ENCODE results near the gene DENND5A.
"Not testable (repeated sequence)": the region's sequence is repeated elsewhere in the genome, so short reads cannot be mapped to it uniquely, and the experiment has no call there.

Gene DENND5A

DNA sequence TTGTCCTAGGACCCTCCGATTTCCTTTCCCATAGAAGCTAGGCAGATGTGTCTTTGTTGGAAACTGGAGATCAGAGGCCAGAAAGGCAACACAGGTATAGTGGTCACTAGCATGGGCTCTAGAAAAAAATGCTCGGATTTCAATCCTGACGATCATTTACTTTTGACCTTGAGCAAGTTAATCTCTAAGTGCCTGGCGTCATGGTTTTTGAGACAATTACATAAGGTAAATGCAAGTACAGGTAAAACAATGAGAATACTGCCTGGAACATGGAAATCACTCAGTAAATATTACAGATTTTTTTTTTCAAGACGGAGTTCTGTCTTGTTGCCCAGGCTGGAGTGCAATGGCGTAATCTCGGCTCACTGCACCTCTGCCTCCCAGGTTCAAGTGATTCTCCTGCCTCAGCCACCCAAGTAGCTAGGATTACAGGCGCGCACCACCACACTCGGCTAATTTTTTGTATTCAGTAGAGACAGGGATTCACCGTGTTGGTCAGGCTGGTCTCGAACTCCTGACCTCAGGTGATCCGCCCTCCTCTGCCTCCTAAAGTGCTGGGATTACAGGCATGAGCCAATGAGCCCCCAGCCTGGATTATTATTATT is 1.1 kb upstream of the DENND5A start:
- FAIRE-seq, result no peak

DNA sequence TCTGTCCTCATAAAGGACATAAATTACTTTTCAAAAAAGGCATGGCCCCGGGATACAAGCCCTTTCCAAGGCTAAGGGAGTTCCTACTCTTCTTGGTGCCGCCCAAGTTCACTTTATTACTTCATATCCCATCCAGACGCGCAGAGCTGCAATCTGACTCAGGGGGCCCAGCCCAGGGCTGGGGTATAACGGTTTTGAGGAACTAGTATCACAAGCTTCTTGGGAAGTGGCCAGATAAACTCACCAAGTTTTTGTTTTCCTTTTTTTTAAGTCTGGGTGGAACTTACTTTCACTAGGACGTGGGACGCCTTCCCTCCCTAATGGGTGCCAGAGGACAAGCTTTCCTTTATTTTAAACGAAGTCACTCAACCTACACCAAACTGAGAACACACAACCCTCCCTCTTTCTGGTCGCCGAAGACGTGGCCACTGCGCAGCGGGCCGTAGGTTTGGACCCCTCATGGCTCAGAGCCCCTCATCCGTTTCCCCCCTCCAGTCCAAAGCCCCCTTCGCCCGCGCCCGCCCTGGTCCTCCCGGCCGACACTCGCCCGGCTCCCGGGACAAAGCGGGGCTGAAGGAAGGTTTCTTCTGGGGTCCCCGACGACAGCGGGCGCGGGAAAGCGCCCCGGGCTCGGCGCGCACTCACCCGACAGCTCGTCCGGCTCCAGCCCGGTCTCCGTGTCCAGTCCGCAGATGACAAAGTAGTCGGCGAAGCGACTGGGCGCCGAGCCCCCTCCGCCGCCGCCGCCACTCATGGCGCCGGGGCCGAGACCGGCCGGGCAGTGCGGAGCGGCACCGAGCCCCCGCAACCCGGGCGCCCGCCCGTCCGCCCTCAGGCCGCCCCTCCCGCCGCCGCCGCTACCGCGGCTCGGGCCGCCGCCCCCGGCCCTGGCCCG is 587 bp downstream of the DENND5A start:
- FAIRE-seq (no peak), DNase-seq (ENCODE audit: extremely low spot score, insufficient read length, low read depth) (no peak)

More for the DNA sequence above, 1.1 kb upstream of the DENND5A start:
- no peak for DNase-seq (ENCODE audit: extremely low spot score, insufficient read length, low read depth)

DNA sequence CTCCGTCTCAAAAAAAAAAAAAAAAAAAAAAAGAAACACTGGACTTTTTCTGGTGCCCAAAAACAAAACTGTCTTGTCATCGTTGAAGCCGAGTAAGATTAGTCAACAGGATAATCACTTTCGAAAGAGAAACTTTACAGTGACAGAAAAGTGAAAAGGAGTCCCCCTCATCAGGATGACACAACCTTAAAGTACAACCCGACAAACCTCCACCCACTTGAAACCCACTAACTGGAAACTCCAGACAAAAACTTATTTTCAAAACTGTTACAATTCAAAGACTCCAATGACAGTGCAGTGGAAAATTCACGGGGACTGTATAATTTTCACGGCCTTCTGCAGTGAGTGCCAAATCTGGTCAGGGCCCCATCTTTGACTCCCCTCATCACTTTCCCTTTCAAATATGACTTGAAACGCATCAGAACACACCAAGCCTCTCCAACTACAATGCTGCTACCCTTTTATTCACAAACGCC is 1.3 kb downstream of the DENND5A start:
- DNase-seq (ENCODE audit: extremely low spot score, insufficient read length, low read depth) (peak; percentile 72), FAIRE-seq (peak; percentile 81)

DNA sequence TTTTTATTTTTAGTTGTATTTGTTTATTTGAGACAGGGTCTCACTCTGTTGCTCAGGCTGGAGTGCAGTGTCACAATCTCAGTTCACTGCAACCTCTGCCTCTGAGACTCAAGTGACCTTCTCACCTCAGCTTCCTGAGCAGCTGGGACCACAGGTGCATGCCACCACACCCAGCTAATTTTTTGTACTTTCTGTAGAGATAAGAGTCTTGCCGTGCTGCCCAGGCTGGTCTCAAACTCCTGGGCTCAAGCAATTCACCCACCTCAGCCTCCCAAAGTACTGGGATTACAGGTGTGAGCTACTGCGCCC is 4.4 kb downstream of the DENND5A start:
- DNase-seq (ENCODE audit: extremely low spot score, insufficient read length, low read depth); FAIRE-seq: not testable (repeated sequence)

DNA sequence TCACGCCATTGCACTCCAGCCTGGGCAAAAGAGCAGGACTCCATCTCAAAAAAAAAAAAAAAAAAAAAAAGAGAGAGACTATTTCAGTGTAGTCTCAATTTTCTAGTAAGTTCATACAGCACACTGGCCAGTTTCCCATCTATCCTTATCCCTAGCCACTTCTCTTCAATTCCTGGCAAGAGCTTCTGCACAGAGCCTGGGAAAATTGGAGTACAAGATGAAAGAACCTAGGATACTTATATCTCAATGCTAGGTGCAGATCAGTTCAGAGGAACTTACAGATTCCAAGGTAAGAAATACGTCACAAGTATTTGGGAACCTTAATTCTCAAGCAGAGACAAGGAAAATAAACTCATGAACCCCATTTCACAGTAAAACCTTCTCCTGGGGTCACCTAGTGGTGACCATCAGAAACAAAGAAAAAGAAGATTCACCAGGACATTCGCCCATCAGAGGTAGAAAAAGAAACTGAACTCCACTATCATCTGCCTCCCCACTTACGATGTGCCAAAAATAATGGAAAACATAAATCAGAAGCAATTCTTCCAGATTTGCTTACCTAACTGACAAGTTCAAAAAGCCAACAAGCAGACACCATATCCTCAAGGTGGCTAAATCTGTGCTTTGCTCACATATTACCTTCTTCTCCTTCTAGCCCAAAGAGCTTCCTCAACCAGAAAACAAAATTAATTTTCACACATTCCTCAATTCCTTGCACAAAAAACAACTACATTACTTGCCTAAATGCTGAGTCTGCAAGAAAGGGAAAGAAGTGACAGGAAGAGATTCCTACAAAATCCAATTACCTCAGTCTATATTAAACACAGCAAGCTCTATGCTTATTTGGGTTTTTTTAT is 4.9 kb downstream of the DENND5A start:
- FAIRE-seq, result no peak
- no peak for DNase-seq (ENCODE audit: extremely low spot score, insufficient read length, low read depth)

DNA sequence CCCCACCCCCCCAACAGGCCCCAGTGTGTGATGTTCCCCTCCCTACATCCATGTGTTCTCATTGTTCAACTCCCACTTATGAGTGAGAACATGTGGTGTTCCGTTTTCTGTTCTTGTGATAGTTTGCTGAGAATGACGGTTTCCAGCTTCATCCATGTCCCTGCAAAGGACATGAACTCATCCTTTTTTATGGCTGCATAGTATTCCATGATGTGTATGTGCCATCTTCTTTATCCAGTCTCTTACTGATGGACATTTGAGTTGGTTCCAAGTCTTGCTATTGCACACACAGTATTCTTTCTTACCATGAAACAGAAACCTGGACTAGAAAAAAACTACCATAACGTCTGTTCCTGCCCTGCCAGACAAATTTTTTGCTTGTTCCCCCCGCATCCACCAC is 6.9 kb downstream of the DENND5A start:
- FAIRE-seq, result not testable (repeated sequence)

DNA sequence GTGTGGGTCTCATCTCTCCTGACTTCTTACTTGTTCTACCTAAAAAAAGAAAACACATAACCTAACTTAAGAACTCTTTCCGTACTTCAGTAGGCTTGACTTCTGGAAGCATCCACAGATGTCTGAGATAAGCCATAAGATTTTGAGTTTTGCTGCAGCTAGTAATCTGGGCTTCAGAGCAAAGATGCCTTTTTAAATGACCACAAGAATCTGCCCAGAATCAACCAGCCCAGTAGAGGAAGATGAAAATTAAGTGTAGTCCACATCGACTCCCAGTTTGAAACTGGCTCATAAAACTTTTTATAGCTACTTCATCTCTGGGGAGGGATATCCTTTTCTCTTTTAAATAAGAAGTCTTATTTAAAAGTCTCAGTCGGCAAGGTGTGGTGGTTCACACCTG is 10.7 kb downstream of the DENND5A start:
- DNase-seq (ENCODE audit: extremely low spot score, insufficient read length, low read depth), result no peak
- no peak for FAIRE-seq

More for the DNA sequence above, 6.9 kb downstream of the DENND5A start:
- DNase-seq (ENCODE audit: extremely low spot score, insufficient read length, low read depth), result not testable (repeated sequence)

DNA sequence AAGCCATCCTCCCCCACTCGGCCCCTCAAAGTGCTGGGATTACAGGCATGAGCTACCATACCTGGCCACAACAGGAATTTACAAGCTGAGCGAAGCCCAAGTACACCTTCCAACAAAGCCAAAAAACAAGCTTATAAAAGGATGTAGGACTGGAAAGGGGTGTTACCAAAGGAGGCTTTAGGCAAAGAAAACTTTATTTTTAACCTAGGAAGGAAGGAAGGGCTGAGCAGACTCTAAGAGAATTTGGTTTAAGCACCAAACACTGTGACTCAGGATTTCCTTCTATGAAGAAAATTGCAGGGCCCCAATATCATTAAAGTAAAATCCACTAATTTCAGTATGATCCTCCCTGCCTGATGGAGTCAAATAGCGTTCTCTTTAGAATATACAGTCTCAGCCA is 12.1 kb downstream of the DENND5A start:
- FAIRE-seq (no peak), DNase-seq (ENCODE audit: extremely low spot score, insufficient read length, low read depth) (no peak)

DNA sequence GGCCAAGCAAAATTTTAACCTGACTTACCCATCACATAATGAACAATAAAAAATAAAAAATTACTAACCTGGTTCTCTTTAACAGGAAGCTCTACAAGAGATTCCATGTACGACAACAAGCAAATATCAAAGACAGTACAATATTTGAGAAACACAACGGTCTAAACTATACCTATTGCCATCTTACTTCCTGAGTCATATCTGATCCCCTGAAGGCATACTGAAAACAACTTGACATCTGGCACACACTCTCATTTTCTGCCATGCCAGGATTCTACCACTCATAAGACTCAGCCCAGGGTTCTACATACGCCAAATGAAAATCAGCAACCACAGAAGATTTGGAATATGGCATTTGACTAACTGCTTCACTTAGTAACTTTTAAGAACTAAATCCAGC is 13.8 kb downstream of the DENND5A start:
- FAIRE-seq, result no peak
- DNase-seq (ENCODE audit: extremely low spot score, insufficient read length, low read depth), result no peak

DNA sequence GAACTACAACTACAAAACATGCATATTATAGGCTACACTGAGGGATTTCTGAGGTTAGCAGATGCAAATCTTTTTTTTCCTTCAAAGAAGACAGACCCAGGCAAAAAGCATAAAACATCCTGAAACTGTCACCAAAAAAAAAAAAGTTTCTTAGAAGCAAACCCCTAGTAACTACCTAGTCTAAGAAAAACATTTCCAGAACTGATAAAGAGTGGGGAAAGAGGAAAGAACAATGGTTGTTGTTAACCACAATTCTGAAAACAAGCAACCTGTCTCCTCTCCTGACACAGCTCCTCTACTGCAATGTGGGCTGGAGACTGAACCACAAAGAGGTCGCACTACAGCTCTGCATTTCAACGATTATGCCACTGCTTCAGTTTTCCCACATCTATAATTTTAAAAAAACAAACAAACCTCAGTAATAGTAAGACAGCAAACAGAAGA is 15.0 kb downstream of the DENND5A start:
- FAIRE-seq, result peak; percentile 88

DNA sequence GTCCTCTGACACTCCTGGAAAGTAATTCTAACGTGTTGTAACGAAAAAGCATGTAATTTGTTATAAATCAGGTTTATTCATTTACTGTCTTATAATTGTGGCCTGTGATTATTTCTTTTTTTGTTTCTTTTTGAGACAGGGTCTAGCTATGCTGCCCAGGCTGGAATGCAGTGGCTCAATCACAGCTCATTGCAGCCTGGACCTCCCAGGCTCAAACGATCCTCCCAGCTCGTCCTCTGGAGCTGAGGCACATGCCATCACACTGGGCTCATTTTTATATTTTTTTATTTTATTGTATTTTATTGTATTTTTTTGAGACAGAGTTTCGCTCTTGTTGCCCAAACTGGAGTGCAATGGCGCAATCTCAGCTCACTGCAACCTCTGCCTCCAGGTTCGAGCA is 15.9 kb downstream of the DENND5A start:
- DNase-seq (ENCODE audit: extremely low spot score, insufficient read length, low read depth), result no peak
- no peak for FAIRE-seq

More for the DNA sequence above, 15.0 kb downstream of the DENND5A start:
- DNase-seq (ENCODE audit: extremely low spot score, insufficient read length, low read depth), result peak; percentile 38

DNA sequence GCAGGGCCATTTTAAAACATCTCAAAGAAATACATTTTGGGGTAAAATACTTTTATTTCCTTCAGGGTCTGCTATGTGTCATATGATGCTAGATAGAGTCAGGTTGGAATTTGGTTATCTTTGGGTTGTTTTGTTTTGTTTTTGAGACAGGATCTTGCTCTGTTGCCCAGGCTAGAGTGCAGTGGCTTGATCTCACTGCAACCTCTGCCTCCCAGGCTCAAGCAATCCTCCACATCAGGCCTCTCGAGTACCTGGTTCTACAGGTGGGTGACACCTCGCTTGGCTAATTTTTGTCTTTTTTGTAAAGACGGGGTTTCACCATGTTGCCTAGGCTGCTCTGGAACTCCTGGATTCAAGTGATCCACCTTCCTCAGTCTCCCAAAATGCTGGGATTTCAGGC is 17.3 kb downstream of the DENND5A start:
- DNase-seq (ENCODE audit: extremely low spot score, insufficient read length, low read depth), result no peak
- FAIRE-seq, result no peak

DNA sequence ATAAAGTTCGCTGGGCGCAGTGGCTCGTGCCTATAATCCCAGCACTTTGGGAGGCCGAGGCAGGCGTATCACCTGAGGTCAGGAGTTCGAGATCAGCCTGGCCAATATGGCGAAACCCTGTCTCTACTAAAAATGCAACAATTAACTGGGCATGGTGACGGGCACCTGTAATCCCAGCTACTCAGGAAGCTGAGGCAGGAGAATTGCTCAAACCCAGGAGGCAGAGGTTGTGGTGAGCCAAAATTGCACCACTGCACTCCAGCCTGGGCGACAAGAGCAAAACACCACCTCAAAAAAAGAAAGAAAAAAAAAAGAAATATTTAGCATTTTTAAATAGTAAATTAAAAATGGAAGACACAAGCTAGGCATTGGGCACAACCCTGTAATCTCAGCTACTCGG is 28.9 kb downstream of the DENND5A start:
- FAIRE-seq; DNase-seq (ENCODE audit: extremely low spot score, insufficient read length, low read depth): not testable (repeated sequence)

DNA sequence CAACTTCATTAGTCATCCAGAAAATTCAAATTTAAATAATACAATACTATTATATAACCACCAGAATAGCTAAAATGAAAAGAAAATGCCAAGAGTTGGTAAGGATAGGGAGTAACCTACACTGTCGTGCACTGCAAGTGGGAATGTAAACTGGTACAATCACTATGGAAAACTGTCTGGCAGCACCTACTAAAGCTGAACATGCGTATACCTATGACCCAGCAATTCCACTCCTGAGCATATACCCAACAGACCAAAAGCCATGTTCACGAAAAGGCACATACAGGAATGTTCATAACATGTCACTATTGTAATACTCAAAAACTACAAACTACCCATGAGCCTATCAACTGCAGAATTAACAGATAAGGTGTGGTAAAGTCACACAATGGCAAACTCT is 32.7 kb downstream of the DENND5A start:
- DNase-seq (ENCODE audit: extremely low spot score, insufficient read length, low read depth) (no peak), FAIRE-seq (no peak)

DNA sequence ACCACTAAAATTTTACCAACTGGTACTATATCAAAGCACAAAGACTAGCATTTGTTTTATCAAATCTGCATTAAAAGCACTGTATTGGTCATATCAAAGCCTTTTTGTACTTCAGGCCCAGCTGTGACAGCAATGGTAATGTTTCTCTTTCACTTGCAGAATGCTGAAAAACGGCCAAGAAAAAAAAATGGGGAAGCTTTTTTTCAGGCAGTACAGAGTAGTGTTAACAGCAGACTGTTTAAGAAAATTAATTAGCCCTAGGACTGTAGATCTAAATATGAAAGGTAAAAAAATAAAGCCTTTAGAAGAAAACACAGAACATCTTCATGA is 33.3 kb downstream of the DENND5A start:
- no peak for FAIRE-seq
- DNase-seq (ENCODE audit: extremely low spot score, insufficient read length, low read depth), result peak; percentile 22

DNA sequence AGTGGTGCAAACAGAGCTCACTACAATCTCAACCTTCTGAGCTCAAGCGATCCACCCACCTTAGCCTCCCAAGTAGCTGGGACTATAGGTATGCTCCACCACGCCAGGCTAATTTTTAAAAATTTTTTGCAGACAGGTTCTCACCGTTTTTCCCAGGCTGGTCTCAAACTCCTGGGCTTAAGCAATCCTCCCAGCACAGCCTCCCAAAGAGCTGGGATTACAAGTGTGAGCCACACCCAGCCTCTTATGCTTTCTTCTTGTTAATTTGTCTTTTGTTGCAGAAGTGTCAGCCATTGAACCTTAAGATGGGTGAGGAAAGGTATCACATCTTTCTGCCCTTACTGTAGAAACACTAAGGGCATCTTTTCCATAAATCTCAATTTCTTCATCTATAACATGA is 34.9 kb downstream of the DENND5A start:
- no peak for FAIRE-seq
- DNase-seq (ENCODE audit: extremely low spot score, insufficient read length, low read depth), result no peak

DNA sequence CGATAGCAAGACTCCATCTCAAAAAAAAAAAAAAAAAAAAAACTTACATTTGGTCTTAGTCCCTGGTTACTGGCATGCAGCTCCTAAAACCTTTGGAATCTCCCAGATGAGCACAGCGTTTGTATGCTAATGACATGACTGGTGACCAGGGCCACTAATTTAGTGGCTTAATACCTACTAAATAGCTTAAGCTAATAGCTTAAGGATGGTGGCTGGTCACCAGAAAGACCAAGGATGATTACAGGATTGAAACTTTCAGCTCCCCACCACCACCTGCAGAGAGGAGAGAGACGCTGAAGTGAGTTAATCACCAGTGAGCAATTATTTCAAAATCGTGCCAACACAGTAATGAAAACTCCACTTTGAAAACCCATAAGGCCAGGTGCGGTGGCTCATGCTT is 37.1 kb downstream of the DENND5A start:
- FAIRE-seq (no peak), DNase-seq (ENCODE audit: extremely low spot score, insufficient read length, low read depth) (no peak)

DNA sequence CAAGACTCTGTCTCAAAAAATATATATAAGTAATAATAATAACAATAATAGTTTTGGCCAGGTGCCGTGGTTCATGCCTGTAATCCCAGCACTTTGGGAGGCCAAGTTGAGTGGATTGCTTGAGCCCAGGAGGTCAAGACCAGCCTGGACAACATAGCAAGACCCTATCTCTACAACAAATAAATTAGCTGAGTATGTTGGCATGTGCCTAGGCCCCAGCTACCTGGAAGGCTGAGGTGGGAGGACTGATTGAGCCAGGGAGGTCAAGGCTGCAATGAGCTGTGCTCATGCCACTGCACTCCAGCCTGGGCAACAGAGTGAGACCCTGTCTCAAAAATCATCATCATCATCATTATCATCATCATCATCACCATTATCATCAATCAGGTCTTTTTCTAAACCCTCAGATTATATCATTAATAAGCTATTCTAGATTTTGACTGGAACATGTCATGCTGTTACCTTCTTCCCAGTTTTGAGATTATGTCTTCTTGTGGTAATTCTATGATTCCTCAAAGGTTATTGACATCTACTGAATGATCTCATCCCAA is 39.3 kb downstream of the DENND5A start:
- DNase-seq (ENCODE audit: extremely low spot score, insufficient read length, low read depth) (no peak), FAIRE-seq (no peak)

DNA sequence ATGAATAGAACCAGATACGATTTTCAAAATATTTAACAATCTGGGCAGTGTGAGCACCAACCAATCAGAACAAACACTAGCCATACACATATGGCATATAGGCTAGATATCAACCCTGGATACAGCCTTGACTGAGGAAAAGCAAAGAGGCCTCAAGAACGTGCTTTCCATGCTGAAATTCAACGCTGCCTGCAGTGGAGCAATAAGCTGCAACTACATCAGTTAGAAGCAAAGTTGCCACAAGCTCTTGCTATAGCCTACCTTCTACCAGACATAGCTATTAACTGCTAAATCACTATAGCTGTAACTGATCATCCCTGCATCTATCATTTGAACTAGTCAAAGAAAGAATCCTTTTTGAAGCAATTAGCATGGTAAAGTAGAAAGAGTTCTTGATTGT is 42.5 kb downstream of the DENND5A start:
- FAIRE-seq (no peak), DNase-seq (ENCODE audit: extremely low spot score, insufficient read length, low read depth) (no peak)

DNA sequence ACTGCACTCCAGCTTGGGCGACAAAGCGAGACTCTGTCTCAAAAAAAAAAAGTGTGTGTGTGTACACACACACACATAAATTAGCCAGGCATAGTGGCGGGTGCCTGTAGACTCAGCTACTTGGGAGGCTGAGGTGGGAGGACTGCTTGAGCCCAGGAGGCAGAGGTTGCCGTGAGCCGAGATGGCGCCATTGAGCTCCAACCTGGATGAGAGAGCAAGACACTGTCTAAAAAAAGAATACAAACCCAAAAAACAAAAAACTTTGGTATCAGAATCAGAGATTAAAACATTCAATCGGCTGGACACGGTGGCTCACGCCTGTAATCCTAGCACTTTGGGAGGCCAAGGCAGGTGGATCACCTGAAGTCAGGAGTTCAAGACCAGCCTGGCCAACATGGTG is 44.3 kb downstream of the DENND5A start:
- DNase-seq (ENCODE audit: extremely low spot score, insufficient read length, low read depth); FAIRE-seq: not testable (repeated sequence)

All from GM18507 (cell line).